Measurements from ENCODE around the gene SPRY1. TPM values are rescaled to one million over a fixed set of nuclear protein-coding genes. Genes with fewer than 3 reads are reported as not detected.

Gene SPRY1
- total RNA-seq, 4 donors from 2014 or later = 168 to 308 (median 256) TPM

DNA sequence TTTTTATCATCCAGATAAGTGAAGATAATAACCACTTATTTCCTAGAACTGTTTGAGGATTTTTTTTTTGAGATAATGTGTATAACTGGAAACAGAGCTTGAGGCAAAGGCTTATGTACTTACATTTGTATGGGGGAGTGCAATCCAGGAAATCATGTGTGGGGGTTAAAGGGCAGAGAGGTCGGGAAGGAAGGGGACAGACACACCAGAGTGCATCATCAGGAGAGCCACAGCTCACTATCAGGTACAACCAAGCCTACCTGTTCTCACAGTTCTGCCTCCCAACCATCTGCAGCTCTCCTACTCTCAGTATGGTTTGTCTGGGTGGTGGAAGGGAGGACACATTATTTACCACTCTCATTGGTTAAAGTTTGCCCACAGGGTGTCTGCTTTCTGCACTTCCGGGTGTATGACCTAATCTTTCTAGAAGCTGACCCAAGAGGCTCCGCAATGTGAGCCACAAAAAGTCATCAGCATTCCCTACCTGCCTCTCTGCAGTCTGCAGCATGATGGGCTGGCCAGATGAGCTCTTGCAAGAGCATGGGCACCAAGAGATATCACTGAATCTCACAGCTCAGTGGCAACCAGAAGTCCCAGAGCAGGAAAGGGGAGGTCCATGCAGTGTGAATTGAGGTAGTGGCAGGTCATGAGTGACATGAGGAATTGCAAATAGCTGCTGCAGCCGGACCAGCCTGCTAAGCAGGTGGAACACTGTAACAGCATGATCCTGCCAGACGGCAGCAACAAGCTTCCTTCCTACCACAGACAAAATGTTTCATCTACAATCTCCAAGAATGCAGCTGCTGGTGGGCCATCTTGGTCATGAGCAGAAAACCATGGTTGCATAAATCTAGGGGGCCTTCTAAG, 36.9 kb upstream of the SPRY1 start:
- TF ChIP-seq, protein P1, sequence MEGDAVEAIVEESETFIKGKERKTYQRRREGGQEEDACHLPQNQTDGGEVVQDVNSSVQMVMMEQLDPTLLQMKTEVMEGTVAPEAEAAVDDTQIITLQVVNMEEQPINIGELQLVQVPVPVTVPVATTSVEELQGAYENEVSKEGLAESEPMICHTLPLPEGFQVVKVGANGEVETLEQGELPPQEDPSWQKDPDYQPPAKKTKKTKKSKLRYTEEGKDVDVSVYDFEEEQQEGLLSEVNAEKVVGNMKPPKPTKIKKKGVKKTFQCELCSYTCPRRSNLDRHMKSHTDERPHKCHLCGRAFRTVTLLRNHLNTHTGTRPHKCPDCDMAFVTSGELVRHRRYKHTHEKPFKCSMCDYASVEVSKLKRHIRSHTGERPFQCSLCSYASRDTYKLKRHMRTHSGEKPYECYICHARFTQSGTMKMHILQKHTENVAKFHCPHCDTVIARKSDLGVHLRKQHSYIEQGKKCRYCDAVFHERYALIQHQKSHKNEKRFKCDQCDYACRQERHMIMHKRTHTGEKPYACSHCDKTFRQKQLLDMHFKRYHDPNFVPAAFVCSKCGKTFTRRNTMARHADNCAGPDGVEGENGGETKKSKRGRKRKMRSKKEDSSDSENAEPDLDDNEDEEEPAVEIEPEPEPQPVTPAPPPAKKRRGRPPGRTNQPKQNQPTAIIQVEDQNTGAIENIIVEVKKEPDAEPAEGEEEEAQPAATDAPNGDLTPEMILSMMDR (IDR thresholded peaks at IDR 0.05) = no peak
- no peak for ATAC-seq (ENCODE audit: low FRiP score)
- no peak for DNase-seq (ENCODE audit: low spot score)

DNA sequence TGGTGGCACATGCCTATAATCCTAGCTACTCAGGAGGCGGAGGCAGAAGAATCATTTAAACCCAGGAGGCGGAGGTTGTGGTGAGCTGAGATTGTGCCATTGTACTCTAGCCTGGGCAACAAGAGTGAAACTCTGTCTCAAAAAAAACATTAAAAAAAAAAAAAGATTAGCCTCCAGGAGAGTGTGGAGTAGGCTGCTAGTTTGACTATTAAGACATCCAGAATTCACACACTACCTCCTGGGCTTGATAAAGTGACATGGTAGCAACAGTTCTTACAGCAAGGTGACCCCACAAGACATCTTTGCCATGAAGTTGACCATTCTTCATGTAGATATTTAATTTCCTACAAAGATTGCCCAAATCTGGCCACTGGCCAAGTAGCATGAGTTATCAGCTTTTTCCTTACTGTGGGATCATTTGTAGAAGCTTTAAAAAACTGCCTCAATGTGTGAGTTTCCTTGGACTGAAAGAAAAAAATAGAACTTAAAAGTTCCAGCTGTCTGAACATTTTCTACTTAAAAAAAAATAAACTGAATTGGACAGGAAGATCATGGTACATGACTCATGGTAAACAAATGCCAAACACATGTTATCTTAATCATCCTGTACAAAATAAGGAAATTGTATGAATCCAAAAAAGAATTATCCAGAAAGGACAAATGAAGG, 35.3 kb upstream of the SPRY1 start:
- peak; percentile 71 for ATAC-seq (ENCODE audit: low FRiP score)
- no peak for DNase-seq (ENCODE audit: low spot score)

DNA sequence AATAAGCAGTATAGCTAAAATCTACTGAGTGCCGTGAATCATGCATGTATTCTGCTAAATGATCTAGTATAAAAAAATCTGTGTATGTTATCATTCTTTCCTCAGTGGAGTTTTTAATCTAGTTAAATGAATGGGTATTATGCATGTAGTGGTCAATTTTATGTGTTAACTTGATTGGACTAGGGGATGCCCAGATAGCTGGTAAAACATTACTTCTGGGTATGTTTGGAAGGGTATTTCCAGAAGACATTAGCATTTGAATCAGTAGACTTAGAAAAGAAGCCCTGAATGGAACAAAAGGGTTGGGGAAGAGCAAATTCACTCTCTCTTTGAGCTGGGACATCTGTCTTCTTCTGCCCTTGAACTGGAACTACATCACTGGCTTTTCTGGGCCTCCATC, 34.5 kb upstream of the SPRY1 start:
- DNase-seq (ENCODE audit: low spot score) (no peak), ATAC-seq (ENCODE audit: low FRiP score) (no peak)
- TF ChIP-seq, protein P1 (IDR thresholded peaks at IDR 0.05) = no peak

More for the DNA sequence above, 35.3 kb upstream of the SPRY1 start:
- TF ChIP-seq, protein P1 (IDR thresholded peaks at IDR 0.05) = no peak

DNA sequence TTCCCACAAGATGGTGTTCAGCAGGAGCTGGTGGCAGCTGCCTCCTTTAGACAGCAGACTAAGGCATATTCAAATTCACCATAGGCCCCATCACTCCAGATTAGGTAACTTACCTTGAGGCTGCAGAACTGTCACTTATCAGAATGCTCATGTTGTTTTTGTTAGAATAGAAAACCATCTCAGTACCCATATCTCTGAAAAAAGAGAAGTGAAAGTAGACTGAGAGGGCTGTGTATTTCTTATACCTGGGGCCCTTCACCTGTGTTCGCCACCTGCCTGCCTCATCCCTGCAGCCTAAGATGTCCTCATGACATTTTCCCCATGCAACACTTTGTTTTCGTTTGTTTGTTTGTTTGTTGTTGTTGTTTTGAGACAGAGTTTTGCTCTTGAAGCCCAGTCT, 32.9 kb upstream of the SPRY1 start:
- TF ChIP-seq, protein P1 (IDR thresholded peaks at IDR 0.05) = no peak
- ATAC-seq (ENCODE audit: low FRiP score) (no peak), DNase-seq (ENCODE audit: low spot score) (no peak)

DNA sequence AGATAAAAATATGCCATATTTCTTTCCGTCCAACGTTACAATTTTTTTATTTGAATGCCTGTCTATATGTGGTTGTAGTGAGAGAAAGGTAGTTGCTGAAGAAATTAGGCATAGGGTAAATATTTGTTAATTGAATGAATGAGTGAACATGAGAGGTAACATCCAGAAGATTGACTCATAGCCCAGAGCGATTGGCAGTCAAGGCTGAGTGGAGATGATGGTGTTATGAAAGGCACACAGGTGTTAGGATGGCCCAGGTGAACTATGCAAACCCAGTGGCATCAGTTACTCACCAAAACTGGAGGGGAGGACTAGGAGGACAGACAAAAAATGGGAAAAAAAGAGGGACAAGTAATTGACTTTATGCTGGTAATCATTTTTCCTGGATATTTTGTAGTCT, 31.7 kb upstream of the SPRY1 start:
- DNase-seq (ENCODE audit: low spot score) (no peak), ATAC-seq (ENCODE audit: low FRiP score) (no peak)
- TF ChIP-seq, protein P1 (IDR thresholded peaks at IDR 0.05) = no peak

DNA sequence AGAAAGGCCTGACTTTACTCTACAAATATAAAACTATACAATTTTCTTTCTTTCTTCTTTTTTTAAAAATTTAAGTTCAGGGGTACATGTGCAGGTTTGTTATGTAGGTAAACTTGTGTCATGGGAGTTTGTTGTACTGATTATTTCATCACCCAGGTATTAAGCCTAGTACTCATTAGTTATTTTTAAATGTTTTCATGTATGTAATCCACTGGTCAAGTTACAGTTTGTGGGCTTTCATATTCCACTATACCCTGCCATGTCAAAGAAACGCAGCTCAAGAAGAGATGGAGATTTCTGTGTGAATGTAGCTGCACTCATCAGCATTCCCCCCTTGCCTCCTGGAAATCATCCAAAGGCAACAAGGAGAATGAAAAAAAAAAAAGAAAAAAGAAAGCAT, 31.2 kb upstream of the SPRY1 start:
- DNase-seq (ENCODE audit: low spot score) = no peak
- TF ChIP-seq, protein P1 (IDR thresholded peaks at IDR 0.05) = no peak
- no peak for ATAC-seq (ENCODE audit: low FRiP score)
